Activated CD8-positive, alpha-beta memory T cell treated with anti-CD3 and anti-CD28 coated beads for 48 hours (primary cell): Measurements from ENCODE around the gene OVOL2.
"Not testable (repeated sequence)": the region's sequence is repeated elsewhere in the genome, so short reads cannot be mapped to it uniquely, and the experiment has no call there.

Experiments used
- DNase-seq, 3 experiments: peaks; one replicate each; pipeline ENCODE4 v3.0.0-alpha.2; 2020; ENCODE audit warnings: low read depth in 2 of 3, low spot score in 2 of 3

Gene OVOL2

DNA sequence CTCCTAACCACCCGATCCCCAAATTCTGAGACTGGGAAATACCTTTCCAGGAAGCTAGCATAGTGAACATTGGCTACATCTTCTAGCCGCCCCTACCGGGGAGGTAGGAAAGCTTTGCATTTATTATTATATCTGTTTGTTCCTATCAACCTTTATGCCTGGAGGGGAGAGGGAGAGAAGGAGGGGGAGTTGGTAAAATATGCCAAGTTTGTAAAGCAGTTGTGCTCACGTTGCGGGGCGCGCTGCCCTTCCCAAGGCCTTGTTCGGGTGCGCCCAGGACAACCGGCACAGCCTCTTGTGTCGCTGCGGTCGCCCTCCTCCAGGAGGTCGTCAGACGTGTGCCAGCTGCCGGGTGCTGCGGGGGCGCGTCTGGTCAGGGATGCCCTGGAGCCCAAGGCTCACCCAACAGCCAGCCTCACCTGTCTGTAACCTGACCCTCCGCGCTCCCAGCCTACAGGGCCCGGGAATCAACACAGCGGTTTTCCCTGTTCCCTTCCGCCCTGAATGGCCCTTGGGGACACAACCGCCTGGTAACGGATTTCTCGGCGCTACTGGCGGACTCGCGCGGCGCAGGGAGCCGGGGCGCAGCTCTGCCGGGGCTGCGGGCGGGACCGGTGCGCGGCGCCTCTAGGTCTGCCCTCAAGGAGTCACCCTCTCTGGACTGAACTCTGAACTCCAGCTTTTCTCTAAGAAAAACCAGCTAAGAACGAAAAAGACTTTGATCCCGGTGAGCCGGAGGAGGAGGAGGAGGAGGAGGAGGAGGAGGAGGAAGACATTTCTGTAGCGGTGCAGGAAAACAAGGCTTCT, 1.1 kb upstream of the OVOL2 start:
- DNase-seq: no peak

GRCh38 chr20:18057994-18058349, 256 bp upstream of the OVOL2 start:
- no peak for DNase-seq

DNA sequence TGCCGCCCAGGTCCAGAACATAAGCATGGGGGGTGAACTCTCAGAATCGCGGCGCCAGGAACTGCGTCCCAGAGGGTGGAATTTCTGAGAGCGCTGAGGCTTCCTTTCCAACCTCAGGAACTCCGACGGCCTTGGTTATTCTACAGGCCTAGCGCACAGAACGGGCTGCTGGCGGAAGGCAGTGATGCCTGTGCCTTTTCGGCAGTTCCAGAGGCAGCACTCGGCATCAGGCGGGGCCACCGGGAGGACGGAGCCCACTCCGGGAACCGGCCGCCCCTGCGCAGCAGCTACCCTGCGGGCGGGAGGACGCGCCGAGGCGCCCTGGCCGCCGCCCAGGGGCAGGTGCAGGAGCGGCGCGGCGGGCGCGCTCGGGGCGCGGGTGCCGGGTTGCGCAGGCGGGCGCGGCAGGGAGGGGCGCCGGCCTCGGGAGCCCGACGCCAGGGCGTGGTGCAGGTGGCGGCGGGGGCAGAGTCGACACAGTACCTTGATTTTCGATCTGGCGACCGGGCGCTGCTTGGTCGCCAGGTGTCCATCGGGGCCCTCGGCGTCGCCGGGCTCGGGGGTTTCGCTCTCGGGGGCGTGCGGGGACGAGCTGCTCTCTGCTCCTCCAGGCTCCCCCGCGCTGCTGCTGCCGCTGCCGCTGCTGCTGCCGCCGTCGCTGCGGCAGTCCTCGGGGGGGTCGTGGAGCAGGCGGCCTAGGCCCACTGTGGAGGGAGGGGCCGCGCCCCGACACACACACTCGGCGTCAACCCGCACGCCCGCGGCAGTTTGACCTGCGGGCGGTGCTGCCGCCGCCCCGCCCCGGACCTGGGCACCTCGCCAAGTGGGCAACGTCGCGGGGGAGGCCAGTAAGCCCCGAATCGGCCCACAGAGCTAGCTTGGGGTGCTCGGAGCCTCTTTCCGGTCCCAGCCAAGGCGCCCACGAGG, 1.3 kb downstream of the OVOL2 start:
- DNase-seq: no peak

- DNase-seq: no peak
Measured at GRCh38 chr20:18055261-18055660, 2.5 kb downstream of the OVOL2 start.

GRCh38 chr20:18052856-18053255, 4.9 kb downstream of the OVOL2 start:
- DNase-seq: no peak

DNA sequence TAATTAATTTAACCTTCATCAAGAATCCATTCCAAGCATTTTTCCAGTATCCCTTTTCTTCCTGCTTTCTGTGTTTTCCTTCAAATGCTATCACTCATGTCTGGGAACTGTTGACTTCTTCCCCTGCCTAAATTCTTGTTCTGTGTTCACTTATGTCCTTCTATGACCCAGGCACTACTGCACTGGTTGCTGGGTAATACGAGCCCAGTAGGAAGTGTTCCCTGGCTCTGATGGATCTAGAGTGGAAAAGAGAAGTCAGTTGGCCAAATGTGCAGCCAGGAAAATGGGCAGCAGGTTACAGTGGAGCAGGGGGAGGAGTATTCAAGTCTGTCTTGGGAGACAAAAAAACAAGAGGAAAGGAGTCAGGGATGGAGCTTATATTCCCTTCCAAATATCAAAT, 7.1 kb downstream of the OVOL2 start:
- DNase-seq: no peak

- no peak for DNase-seq
Measured at GRCh38 chr20:18048176-18048575, 9.5 kb downstream of the OVOL2 start.

- no peak for DNase-seq
Measured at GRCh38 chr20:18046535-18046934, 11.2 kb downstream of the OVOL2 start.

DNA sequence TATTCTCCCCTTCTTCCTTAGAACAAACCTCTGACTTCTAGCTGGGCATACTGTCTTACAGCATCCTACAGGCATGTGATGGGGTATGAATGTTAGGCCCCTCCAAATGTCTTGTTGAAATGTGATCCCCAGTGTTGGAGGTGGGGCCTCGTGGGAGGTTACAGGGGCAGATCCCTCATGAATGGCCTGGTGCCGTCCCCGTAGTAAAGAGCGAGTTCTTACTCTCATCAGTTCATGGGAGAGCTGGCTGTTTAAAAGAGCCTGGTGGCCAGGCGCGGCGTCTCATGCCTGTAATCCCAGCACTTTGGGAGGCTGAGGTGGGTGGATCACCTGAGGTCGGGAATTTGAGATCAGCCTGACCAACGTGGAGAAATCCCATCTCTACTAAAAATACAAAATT, 15.5 kb downstream of the OVOL2 start:
- DNase-seq: no peak

DNA sequence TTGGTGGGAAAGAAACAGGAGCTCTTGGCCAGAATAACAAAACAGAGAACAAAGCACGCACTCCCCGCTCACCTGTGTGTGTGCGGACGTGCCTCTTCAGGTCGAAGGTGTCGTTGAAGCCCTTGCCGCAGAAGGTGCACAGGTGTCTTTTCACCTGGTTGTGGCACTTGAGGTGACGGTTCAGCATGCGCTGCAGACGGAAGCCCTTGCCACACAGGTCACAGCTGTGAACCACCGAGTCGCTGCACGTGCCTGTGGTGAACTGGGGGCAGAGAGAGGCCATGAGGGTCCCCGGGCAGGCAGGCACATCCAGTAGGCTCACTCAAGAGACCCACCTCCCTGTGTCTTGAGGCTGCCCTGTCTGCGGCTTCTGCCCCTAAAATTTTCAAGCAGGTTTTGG, 16.3 kb downstream of the OVOL2 start:
- DNase-seq: no peak

DNA sequence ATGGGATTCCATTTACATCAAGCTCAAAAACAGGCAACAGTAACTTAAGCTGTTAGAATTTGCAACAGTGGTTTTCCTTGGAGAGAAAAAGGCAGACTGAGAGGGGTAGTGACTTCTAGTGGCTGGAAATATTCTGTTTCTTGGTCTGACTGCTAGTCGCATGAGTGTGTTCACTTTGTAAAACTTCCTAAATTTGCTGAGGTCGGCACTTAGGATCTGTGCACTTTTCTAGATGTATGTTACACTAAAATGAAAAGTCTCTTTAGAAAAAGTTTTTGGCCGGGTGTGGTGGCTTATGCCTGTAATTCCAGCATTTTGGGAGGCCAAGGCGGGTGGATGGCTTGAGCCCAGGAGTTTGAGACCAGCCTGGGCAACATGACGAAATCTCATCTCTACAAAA, 18.7 kb downstream of the OVOL2 start:
- no peak for DNase-seq

GRCh38 chr20:18034039-18034438, 23.7 kb downstream of the OVOL2 start:
- no peak for DNase-seq

DNA sequence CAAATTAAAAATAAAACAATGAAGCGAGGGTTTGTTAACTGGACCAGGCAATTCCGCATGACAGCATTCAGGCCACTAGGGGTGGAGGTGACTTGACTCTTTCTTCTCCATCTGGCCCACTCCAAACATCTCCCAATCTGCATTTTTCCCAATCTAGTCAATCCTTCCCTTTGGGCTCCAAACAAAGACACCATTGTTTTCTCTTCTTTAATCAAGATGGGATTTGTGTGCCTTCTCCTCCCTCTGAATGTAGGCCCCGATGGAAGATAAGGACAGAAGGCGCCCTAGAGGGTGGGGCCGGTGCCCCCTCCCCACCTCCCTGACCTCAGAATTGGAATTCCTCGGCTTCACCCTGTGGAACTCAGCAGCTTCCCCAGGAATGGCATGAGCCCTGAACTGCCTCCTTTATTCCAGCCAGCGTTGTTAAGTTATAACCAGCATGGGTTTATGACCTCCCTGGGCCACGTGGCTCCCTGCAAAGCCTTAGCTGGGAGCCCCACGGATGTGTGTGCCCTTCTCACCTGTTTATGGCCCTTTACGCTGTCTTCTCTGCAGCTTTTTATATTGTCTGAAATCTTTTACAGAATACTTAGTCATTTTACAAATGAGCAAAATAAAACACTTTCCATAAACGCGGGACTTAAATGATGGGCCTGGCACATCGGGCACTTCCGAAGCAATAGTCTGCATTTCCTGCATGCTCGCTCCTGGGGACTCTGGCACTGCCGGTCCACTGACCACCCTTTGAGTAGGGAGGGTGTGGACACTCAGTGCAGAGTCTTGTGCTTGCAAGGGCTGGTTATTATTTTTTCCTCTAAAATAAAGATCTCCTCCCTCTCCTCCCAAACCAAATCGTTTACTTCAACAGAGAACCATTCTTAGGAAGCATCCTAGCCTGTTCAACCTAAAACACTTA, 24.5 kb downstream of the OVOL2 start:
- no peak for DNase-seq

GRCh38 chr20:18031888-18032509, 25.7 kb downstream of the OVOL2 start:
- DNase-seq: no peak

- no peak for DNase-seq
Measured at GRCh38 chr20:18031050-18031449, 26.7 kb downstream of the OVOL2 start.

- DNase-seq: no peak
Measured at GRCh38 chr20:18030020-18030419, 27.7 kb downstream of the OVOL2 start.

DNA sequence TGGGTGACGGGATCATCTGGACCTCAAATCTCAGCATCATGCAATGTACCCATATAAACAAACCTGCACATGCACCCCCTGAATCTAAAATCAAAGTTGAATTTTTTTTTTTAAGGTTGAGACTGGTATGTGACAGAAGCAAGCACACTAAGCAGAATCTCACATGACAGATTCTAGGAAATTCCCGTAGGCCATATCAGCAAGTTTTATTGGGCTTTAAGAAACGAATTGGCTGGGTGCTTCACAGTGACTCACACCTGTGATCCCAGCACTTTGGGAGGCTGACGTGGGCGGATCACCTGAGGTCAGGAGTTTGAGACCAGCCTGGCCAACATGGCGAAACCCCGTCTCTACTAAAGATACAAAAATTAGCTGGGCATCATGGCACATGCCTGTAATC, 30.7 kb downstream of the OVOL2 start:
- DNase-seq: not testable (repeated sequence)

DNA sequence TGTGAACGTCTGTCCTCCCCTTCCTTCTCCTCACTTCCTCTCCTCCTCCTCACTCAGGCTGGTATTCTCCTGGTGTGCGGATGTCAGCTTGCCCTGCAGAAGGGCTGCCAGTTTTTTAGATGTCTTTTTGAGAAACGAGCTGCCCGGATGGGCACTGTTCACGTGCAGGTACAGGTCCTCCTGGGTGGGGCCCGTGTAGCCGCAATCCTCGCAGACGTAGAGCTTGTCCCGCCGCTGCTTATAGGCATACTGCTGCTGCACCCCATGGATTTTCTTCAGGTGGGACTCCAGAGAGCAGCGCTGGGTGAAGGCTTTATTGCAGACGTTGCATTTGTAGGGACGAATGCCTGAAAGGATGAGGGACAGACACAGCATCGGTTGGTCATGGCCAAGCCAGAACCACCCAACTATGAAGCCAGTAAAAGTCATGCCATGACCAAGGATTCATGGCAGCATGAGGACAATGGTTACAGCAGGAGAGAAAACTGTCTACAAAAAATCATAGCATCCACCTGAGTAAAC, 33.0 kb downstream of the OVOL2 start:
- DNase-seq: no peak

DNA sequence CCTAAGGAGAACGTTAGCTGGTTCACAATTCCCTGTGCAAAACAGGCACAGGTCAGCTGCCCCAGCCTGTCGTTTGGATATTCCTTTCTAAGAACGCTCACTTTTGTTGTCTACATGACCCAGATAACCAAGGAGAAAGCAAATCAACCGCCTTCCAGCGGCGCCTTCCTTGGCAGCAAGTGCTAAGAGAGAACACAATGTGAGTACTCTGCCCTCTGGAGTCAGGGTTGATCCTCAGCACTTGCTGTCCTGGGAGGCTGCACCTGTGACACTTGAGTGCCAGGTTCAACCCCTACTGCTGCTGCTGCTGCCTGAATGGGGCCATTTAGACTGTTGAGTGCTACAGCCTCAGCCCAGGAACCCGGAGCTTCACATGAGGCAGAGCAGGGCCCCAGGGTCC, 36.8 kb downstream of the OVOL2 start:
- no peak for DNase-seq

DNA sequence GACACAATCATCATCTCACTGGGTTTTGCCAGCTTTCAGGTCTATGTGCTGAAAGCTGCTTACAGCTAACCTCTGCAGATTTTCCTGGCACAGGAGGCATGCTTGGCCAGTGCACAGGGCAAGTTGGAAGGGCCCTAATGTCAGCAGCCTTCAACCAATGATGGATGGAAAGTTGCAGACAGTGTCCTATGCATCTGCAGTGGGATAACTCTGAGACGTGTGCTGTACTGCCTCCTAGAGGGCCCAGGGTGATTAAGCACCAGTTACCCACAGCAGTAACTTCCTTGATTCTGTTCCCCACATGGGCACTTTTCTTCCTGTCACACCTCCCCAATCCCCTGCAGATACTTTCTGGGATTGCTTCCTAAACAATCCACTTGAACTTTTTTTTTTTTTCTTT, 38.6 kb downstream of the OVOL2 start:
- no peak for DNase-seq

DNA sequence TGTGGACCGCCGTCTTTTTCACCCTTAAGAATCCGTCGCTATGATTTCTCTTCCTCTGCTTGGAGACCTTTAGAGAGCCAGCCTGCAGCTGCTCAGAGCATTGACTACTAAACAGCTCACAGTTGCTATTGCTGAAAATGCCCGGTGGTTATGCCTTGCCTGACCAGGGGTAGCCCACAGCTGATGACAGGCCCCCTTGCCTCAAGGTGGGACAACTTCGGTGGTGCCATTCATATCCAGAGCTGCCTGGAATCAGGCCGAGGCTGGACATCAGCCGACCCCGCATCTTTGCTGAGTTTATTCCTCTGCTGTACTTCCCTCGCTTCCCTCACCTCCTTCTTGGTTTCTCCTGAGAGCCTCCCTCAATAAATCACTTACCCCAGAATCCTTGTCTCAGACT, 39.6 kb downstream of the OVOL2 start:
- DNase-seq: no peak
